CD14-positive monocyte (primary cell): ENCODE data around the gene ZNF341. TPM values are rescaled to one million over a fixed set of nuclear protein-coding genes. Genes with fewer than 3 reads are reported as not detected.

Experiments
- DNase-seq, 3 donors: peaks; one replicate each; pipeline ENCODE4 v3.0.0-alpha.2; 2011 to 2022
- H2AFZ ChIP-seq: 2 replicates; pipeline ENCODE4 v1.6.0; 2012; ENCODE audit warnings: mild to moderate bottlenecking, low read depth, low read length, inconsistent platforms; ENCODE audit not compliant: insufficient read depth, poor library complexity, severe bottlenecking
- H3K27ac ChIP-seq, 2 donors: 1 replicate in 1 of 2; 2 replicates in 1 of 2; pipeline ENCODE4 v1.5.1; 2012 to 2013; ENCODE audit warnings: low read length in 2 of 2, control low read depth in 1 of 2, inconsistent platforms in 1 of 2, low read depth in 1 of 2, mild to moderate bottlenecking in 1 of 2
- H3K27me3 ChIP-seq, 2 donors: one replicate each; pipeline versions ENCODE4 v1.6.0 to v1.6.1; 2011 to 2013; ENCODE audit warnings: low read length in 2 of 2; ENCODE audit not compliant: control insufficient read depth in 2 of 2, insufficient read depth in 2 of 2
- H3K36me3 ChIP-seq, 2 donors: replicated peaks in 1 of 2; 1 replicate in 1 of 2; 2 replicates in 1 of 2; pipeline versions ENCODE4 v1.5.1 to v1.6.1; 2012 to 2013; ENCODE audit warnings: low read length in 2 of 2, control low read depth in 1 of 2, inconsistent platforms in 1 of 2, mild to moderate bottlenecking in 1 of 2; ENCODE audit not compliant: insufficient read depth in 2 of 2, control insufficient read depth in 1 of 2
- H3K4me1 ChIP-seq, 2 donors: 1 replicate in 1 of 2; 2 replicates in 1 of 2; pipeline versions ENCODE4 v1.5.1 to v1.6.1; 2012 to 2013; ENCODE audit warnings: low read length in 2 of 2, control low read depth in 1 of 2, inconsistent platforms in 1 of 2, mild to moderate bottlenecking in 1 of 2, moderate library complexity in 1 of 2; ENCODE audit not compliant: insufficient read depth in 2 of 2, control insufficient read depth in 1 of 2
- H3K4me2 ChIP-seq: replicated peaks from 2 replicates; pipeline ENCODE3; 2012; ENCODE audit warnings: low read length, moderate library complexity, mild to moderate bottlenecking; ENCODE audit not compliant: poor library complexity, severe bottlenecking; ENCODE audit errors: extremely low read depth
- H3K4me3 ChIP-seq, 3 experiments: fragments of 200-600 bp in 1 of 3; sonication (generic) in 1 of 3; replicated peaks in 1 of 3; 1 replicate in 2 of 3; 2 replicates in 1 of 3; pipeline ENCODE4 v1.5.1; 2011 to 2013; ENCODE audit warnings: low read length in 3 of 3, mild to moderate bottlenecking in 3 of 3, control low read depth in 2 of 3, low read depth in 2 of 3, inconsistent platforms in 1 of 3, moderate library complexity in 1 of 3
- H3K79me2 ChIP-seq: 2 replicates; pipeline ENCODE4 v1.6.0; 2012; ENCODE audit warnings: mild to moderate bottlenecking, control low read depth, inconsistent platforms, low read length, moderate library complexity; ENCODE audit not compliant: insufficient read depth
- H3K9ac ChIP-seq: 2 replicates; pipeline ENCODE4 v1.6.0; 2017; ENCODE audit warnings: low read length, mild to moderate bottlenecking; ENCODE audit not compliant: insufficient read depth, poor library complexity, severe bottlenecking
- H3K9me3 ChIP-seq, 2 donors: replicated peaks in 1 of 2; 1 replicate in 1 of 2; 2 replicates in 1 of 2; pipeline versions ENCODE4 v1.5.1 to v1.6.1; 2012 to 2013; ENCODE audit warnings: low read length in 2 of 2, control low read depth in 1 of 2; ENCODE audit not compliant: control insufficient read depth in 1 of 2, insufficient read depth in 1 of 2
- H4K20me1 ChIP-seq: 2 replicates; pipeline ENCODE4 v1.6.0; 2012; ENCODE audit warnings: mild to moderate bottlenecking, low read length, control low read depth, moderate library complexity; ENCODE audit not compliant: insufficient read depth
- H3K27ac Mint-ChIP-seq, 7 donors: one replicate each; pipeline ENCODE4 v1.8.0; 2020; ENCODE audit warnings: mild to moderate bottlenecking in 7 of 7, mixed read lengths in 7 of 7, moderate library complexity in 6 of 7, inconsistent platforms in 2 of 7
- H3K27me3 Mint-ChIP-seq, 3 donors: one replicate each; pipeline ENCODE4 v1.8.0; 2021 to 2022; ENCODE audit warnings: low read depth in 3 of 3, mild to moderate bottlenecking in 3 of 3, mixed read lengths in 3 of 3, moderate library complexity in 3 of 3, inconsistent platforms in 1 of 3
- H3K36me3 Mint-ChIP-seq, 2 donors: one replicate each; pipeline ENCODE4 v1.8.0; 2020; ENCODE audit warnings: mixed read lengths in 2 of 2, inconsistent platforms in 1 of 2, mild to moderate bottlenecking in 1 of 2
- H3K4me1 Mint-ChIP-seq: one replicate; pipeline ENCODE4 v1.8.0; 2020; ENCODE audit warnings: mild to moderate bottlenecking, mixed read lengths
- H3K4me3 Mint-ChIP-seq, 2 donors: one replicate each; pipeline ENCODE4 v1.8.0; 2020; ENCODE audit warnings: mild to moderate bottlenecking in 2 of 2, mixed read lengths in 2 of 2, moderate library complexity in 1 of 2
- H3K9me3 Mint-ChIP-seq, 7 donors: one replicate each; pipeline ENCODE4 v1.8.0; 2020 to 2022; ENCODE audit warnings: mixed read lengths in 7 of 7, mild to moderate bottlenecking in 6 of 7, moderate library complexity in 6 of 7, inconsistent platforms in 2 of 7
- CTCF ChIP-seq: fragments of 200-600 bp; IDR thresholded peaks from one replicate; pipeline ENCODE4 v1.8.0; 2022; ENCODE audit warnings: antibody characterized with exemption, mild to moderate bottlenecking
- WGBS: methylation state at CpG from one replicate; pipeline ENCODE4 v1.1.5; 2013; ENCODE audit warnings: missing lambda C conversion rate; ENCODE audit not compliant: insufficient coverage; 5-methylcytosine and 5-hydroxymethylcytosine counted together
- intact Hi-C, 2 donors: fragments of 100-400 bp; cut with micrococcal nuclease; formaldehyde crosslinking; loops; one replicate each; pipeline versions ENCODE4 v1.15.0 to v1.15.1; 2023
- polyA plus RNA-seq, 3 donors: library from polyadenylated mRNA; depleted of rRNA in 1 of 3; unstranded in 2 of 3; stranded (reverse) in 1 of 3; fragments of 300-500 nt in 2 of 3; fragments of >200 nt in 1 of 3; fragmentation: Illumina TruSeq in 2 of 3; gene quantifications; 1 replicate in 2 of 3; 2 replicates in 1 of 3; pipeline ENCODE4 v1.2.3, GENCODE V29; 2012 to 2021

ZNF341 gene
- polyA plus RNA-seq, 3 donors = 1.1 to 10.3 (median 2.3) TPM

- H4K20me1 ChIP-seq = peaks cover 100% of the 10 kb centered on the region
Observed at GRCh38 chr20:33827634-33828325, 96.0 kb downstream of the ZNF341 start.

DNA sequence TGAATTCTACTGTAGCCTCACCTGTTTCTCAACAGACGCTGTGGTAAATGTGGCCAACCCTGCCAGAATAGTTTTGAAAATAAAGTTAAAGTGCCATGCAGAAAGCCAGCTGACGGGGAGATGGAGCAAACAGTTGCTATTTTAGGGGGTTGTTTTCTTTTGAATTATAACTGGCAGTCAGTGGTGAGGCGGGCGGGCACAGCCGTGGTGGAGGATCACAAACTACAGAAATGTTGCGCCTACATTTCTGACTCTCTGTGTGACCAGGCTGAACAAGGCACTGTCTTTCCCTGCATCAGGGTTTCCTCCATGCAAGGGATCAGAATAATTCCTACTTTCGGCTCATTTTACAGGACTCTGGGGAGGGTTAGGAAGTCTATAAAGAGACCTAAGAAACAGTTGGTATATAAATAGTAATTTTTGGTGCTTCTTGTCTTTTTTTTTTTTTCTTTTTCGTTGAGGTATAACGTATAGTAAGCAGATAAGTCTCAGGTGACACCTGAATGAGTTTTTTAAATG, 96.6 kb downstream of the ZNF341 start:
- no peak for DNase-seq
- Mint-ChIP-seq H3K4me1 (peaks cover 67% of the 10 kb centered on the region), H3K27ac (peak overlapping the region in 2 of 7 donors; percentile 7 to 49), H3K36me3 (peaks cover 25 to 54% of the 10 kb centered on the region in 2 donors), H3K27me3 (no peaks in the 10 kb centered on the region), H3K4me3 (no peak overlapping the region), H3K9me3 (no peaks in the 10 kb centered on the region)
- H3K9me3 ChIP-seq = no peaks in the 10 kb centered on the region
- peaks cover 100% of the 10 kb centered on the region for H3K79me2 ChIP-seq
- peaks cover 16 to 37% of the 10 kb centered on the region in 2 donors for H3K4me1 ChIP-seq
- H4K20me1 ChIP-seq = peaks cover 100% of the 10 kb centered on the region
- H3K36me3 ChIP-seq = peaks cover 26 to 60% of the 10 kb centered on the region in 2 donors
- H3K27ac ChIP-seq = peak overlapping the region in 1 of 2 donors; percentile 50
- no peak overlapping the region for H2AFZ ChIP-seq
- H3K4me3 ChIP-seq = no peak overlapping the region
- H3K9ac ChIP-seq = no peak overlapping the region
- intact Hi-C loops = loop anchor here in 1 of 2 donors (5.0 kb wide), 1 partner anchor 381 kb away; no protein-coding TSS in a partner anchor
- no peaks in the 10 kb centered on the region for H3K27me3 ChIP-seq
- 73% methylated on average over 6 of the region's 9 CpGs for WGBS
- TF ChIP-seq CTCF = no peak
- no peak overlapping the region for H3K4me2 ChIP-seq

More at GRCh38 chr20:33827634-33828325, 96.0 kb downstream of the ZNF341 start:
- no peak for TF ChIP-seq CTCF
- no peak overlapping the region for H3K4me2 ChIP-seq
- H3K9me3 Mint-ChIP-seq = no peaks in the 10 kb centered on the region
- H3K9ac ChIP-seq = no peak overlapping the region
- intact Hi-C loops = loop anchor here in 1 of 2 donors (5.0 kb wide), 1 partner anchor 380 kb away; no protein-coding TSS in a partner anchor
- peak overlapping the region in 2 of 7 donors; percentile 23 to 55 for H3K27ac Mint-ChIP-seq
- H3K36me3 ChIP-seq = peaks cover 22 to 57% of the 10 kb centered on the region in 2 donors
- no peak overlapping the region for H3K4me3 Mint-ChIP-seq
- H2AFZ ChIP-seq = no peak overlapping the region
- 94% methylated on average over 3 of the region's 4 CpGs for WGBS
- peaks cover 62% of the 10 kb centered on the region for H3K4me1 Mint-ChIP-seq
- H3K79me2 ChIP-seq = peaks cover 100% of the 10 kb centered on the region
- H3K27me3 ChIP-seq = no peaks in the 10 kb centered on the region
- no peaks in the 10 kb centered on the region for H3K9me3 ChIP-seq
- H3K27ac ChIP-seq = peak overlapping the region in 1 of 2 donors; percentile 34
- no peak overlapping the region for H3K4me3 ChIP-seq
- peaks cover 20 to 54% of the 10 kb centered on the region in 2 donors for H3K36me3 Mint-ChIP-seq
- H3K4me1 ChIP-seq = peaks cover 16 to 37% of the 10 kb centered on the region in 2 donors
- no peak for DNase-seq
- no peaks in the 10 kb centered on the region for H3K27me3 Mint-ChIP-seq
